Transverse colon (tissue), 4 donors: ENCODE results near the gene EXTL2. TPM values are rescaled to one million over a fixed set of nuclear protein-coding genes. Genes with fewer than 3 reads are reported as not detected.

Experiments used
- DNase-seq: peaks from one replicate; pipeline ENCODE4 v3.0.0-alpha.2; 2019
- H3K27ac ChIP-seq, 4 donors: fragments of 200-600 bp; sonication (generic); 2 replicates each; pipeline ENCODE4 v1.5.1; 2016 to 2018; ENCODE audit warnings: inconsistent platforms in 4 of 4
- H3K27me3 ChIP-seq: fragments of 200-600 bp; sonication (generic); 2 replicates; pipeline ENCODE4 v1.5.1; 2017; ENCODE audit warnings: inconsistent platforms
- H3K36me3 ChIP-seq, 4 donors: fragments of 200-600 bp; sonication (generic); 2 replicates each; pipeline ENCODE4 v1.5.1; 2017 to 2019; ENCODE audit warnings: inconsistent platforms in 4 of 4
- H3K4me1 ChIP-seq, 4 donors: fragments of 200-600 bp; sonication (generic); 2 replicates each; pipeline ENCODE4 v1.5.1; 2017 to 2020; ENCODE audit warnings: inconsistent platforms in 4 of 4
- H3K4me3 ChIP-seq, 4 donors: fragments of 200-600 bp; sonication (generic); 1 replicate in 1 of 4; 2 replicates in 3 of 4; pipeline versions ENCODE4 v1.5.1 to v1.6.1; 2017 to 2019; ENCODE audit warnings: inconsistent platforms in 4 of 4
- H3K9me3 ChIP-seq, 2 donors: fragments of 200-600 bp; sonication (generic); 2 replicates each; pipeline ENCODE4 v1.5.1; 2017 to 2019; ENCODE audit warnings: inconsistent platforms in 2 of 2
- EP300 ChIP-seq: sonication (generic); formaldehyde crosslinking; IDR thresholded peaks from one replicate; pipeline ENCODE4 v1.6.1; 2017; ENCODE audit warnings: antibody characterized with exemption, low read depth
- POLR2A ChIP-seq: fragments of 450-650 bp; IDR thresholded peaks from one replicate; pipeline ENCODE4 v1.6.1; 2016; ENCODE audit warnings: antibody characterized with exemption, mild to moderate bottlenecking, moderate library complexity
- POLR2AphosphoS5 ChIP-seq, 3 donors: sonication (generic); formaldehyde crosslinking; IDR thresholded peaks; one replicate each; pipeline ENCODE4 v1.6.1; 2016; ENCODE audit warnings: antibody characterized with exemption in 3 of 3
- WGBS, 2 donors: methylation state at CpG; one replicate each; pipeline ENCODE4 v1.1.5; 2018; ENCODE audit warnings: low coverage in 1 of 2; 5-methylcytosine and 5-hydroxymethylcytosine counted together
- in situ Hi-C, 4 donors: fragments of 200-750 bp; cut with MboI; loops; one replicate each; pipeline versions ENCODE4 v1.15.0 to v1.15.1; 2017; ENCODE audit warnings: low sequenced_read_pairs in 3 of 4, low pct_ligation_motif_present in 1 of 4, low pct_unique_long_range_greater_than_20kb in 1 of 4
- intact Hi-C: fragments of 100-400 bp; cut with DNase I; formaldehyde crosslinking; loops from one replicate; pipeline ENCODE4 v1.15.1; 2023; ENCODE audit warnings: low total_unique reads
- total RNA-seq, 4 donors: library from RNA; depleted of rRNA; stranded (reverse); fragments of >200 nt; gene quantifications; one replicate each; pipeline ENCODE4 v1.1.0, GENCODE V29; 2016
- TF ChIP-seq, protein P1 (sequence below), 5 experiments: fragments of 200-600 bp in 3 of 5; fragments of 450-650 bp in 2 of 5; sonication (generic) in 3 of 5; IDR thresholded peaks; 1 replicate in 2 of 5; 2 replicates in 3 of 5; pipeline ENCODE4 v1.5.1; 2016 to 2017; ENCODE audit warnings: antibody characterized with exemption in 5 of 5, inconsistent platforms in 3 of 5, mild to moderate bottlenecking in 2 of 5, moderate library complexity in 1 of 5

The EXTL2 gene
- total RNA-seq, 4 donors from 2014 or later: 0.37 to 11.1 (median 5.4) TPM

DNA sequence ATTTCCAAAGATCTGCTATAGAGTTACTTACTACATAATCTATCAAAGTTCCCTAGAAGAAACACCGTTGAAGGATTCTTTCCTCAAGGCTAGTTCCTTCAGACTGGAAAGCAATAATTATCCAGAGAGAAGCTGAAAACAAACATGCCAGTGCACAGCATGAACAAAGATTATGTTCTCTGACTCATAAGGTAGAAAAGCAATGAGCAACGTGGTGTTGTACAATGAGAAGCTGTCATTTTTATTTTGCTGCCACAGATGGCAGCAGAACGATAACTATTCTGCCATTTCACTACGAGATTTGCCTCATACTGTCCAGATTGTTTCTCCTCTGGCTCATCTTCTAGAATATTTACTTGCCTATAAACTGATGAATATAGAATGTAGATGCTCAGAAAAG, 10.7 kb downstream of the EXTL2 start:
- 42 to 57% methylated on average over 3 to 4 of the region's 4 CpGs for WGBS, 2 donors
- no peak for DNase-seq
- H3K9me3 ChIP-seq: no peaks in the 10 kb centered on the region
- H3K27ac ChIP-seq: no peak overlapping the region
- intact Hi-C loops: no loop called here
- H3K36me3 ChIP-seq: no peaks in the 10 kb centered on the region
- in situ Hi-C loops: loop anchor here in 1 of 4 donors (25.0 kb wide), 1 partner anchor 422 kb away; no protein-coding TSS in a partner anchor
- TF ChIP-seq, protein P1, sequence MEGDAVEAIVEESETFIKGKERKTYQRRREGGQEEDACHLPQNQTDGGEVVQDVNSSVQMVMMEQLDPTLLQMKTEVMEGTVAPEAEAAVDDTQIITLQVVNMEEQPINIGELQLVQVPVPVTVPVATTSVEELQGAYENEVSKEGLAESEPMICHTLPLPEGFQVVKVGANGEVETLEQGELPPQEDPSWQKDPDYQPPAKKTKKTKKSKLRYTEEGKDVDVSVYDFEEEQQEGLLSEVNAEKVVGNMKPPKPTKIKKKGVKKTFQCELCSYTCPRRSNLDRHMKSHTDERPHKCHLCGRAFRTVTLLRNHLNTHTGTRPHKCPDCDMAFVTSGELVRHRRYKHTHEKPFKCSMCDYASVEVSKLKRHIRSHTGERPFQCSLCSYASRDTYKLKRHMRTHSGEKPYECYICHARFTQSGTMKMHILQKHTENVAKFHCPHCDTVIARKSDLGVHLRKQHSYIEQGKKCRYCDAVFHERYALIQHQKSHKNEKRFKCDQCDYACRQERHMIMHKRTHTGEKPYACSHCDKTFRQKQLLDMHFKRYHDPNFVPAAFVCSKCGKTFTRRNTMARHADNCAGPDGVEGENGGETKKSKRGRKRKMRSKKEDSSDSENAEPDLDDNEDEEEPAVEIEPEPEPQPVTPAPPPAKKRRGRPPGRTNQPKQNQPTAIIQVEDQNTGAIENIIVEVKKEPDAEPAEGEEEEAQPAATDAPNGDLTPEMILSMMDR (IDR thresholded peaks at IDR 0.05): no peak
- TF ChIP-seq EP300: no peak
- TF ChIP-seq POLR2AphosphoS5 (IDR thresholded peaks at IDR 0.05): no peak
- TF ChIP-seq POLR2A: no peak
- no peaks in the 10 kb centered on the region for H3K4me1 ChIP-seq
- no peaks in the 10 kb centered on the region for H3K27me3 ChIP-seq
- H3K4me3 ChIP-seq: no peak overlapping the region

DNA sequence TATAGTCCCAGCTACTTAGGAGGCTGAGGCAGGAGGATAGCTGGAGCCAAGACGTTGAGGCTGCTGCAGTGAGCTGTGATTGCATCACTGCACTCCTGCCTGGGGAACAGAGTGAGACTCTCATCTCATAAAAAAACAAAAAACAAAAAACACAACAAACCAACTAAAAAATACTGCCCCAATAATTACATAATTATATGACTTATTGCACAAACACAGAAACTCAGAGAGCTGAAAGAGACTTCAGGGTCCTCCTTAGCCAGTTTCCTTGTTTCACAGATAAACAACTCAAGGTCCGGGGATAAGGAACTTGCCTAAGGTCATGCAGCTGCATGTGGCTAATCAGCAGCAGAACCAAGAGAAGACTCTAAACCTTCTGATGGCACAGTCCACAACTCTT, 11.9 kb downstream of the EXTL2 start:
- no peak for DNase-seq
- intact Hi-C loops: no loop called here
- H3K27me3 ChIP-seq: no peaks in the 10 kb centered on the region
- H3K4me1 ChIP-seq: no peaks in the 10 kb centered on the region
- no peak overlapping the region for H3K4me3 ChIP-seq
- H3K27ac ChIP-seq: no peak overlapping the region
- in situ Hi-C loops: loop anchor here in 1 of 4 donors (25.0 kb wide), 1 partner anchor 420 kb away; no protein-coding TSS in a partner anchor
- TF ChIP-seq, protein P1 (IDR thresholded peaks at IDR 0.05): no peak
- TF ChIP-seq POLR2A (no peak), POLR2AphosphoS5 (IDR thresholded peaks at IDR 0.05) (no peak), EP300 (no peak)
- no peaks in the 10 kb centered on the region for H3K9me3 ChIP-seq
- 70 to 78% methylated on average over 2 of the region's 2 CpGs for WGBS, 2 donors
- no peaks in the 10 kb centered on the region for H3K36me3 ChIP-seq

DNA sequence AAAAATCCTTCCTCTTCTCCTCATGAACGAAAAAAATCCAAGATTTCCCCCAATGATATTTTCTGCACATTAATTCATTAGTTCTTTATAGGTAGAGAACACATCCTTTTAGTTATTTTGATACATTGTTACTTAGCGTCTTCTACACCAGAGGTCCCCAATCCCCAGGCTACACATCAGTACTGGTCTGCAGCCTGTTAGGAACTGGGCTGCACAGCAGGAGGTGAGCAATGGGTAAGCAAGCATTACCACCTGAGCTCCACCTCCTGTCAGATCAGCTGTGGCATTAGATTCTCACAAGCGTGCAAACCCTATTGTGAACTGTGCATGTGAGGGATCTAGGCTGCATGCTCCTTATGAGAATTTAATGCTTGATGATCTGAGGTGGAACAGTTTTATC, 13.0 kb downstream of the EXTL2 start:
- WGBS, 2 donors: 92 to 96% methylated on average over 3 of the region's 3 CpGs

DNA sequence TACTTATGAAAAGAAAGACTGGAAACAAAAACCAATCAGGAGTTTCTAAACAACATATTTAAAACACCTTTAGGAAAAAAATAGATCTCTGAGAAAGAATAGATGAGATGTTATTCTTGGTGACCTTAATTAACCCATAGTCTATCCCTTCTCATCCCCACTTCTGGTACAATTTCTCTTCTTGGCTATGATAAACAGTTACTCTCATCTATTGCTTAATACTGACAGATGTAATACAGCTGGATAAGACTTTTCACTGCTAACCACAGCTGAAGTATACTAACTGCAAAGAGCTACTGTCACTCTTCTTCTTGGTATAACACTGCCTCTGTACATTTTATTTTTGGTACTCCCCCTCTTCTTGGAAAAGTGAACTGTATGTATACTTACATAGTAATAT, 15.2 kb downstream of the EXTL2 start:
- TF ChIP-seq POLR2AphosphoS5 (IDR thresholded peaks at IDR 0.05) (no peak), POLR2A (no peak), EP300 (no peak)
- TF ChIP-seq, protein P1 (IDR thresholded peaks at IDR 0.05): no peak
- H3K4me1 ChIP-seq: no peaks in the 10 kb centered on the region
- H3K36me3 ChIP-seq: no peaks in the 10 kb centered on the region
- intact Hi-C loops (no loop called here), in situ Hi-C loops (loop anchor here in 2 of 4 donors (10.0 to 25.0 kb wide), 2 partner anchors 417 to 425 kb away; no protein-coding TSS in a partner anchor)
- DNase-seq: no peak
- no peaks in the 10 kb centered on the region for H3K9me3 ChIP-seq
- H3K27ac ChIP-seq: no peak overlapping the region
- no peak overlapping the region for H3K4me3 ChIP-seq
- no peaks in the 10 kb centered on the region for H3K27me3 ChIP-seq

More for the DNA sequence above, 13.0 kb downstream of the EXTL2 start:
- H3K4me3 ChIP-seq: no peak overlapping the region
- in situ Hi-C loops: loop anchor here in 1 of 4 donors (25.0 kb wide), 1 partner anchor 419 kb away; no protein-coding TSS in a partner anchor
- no peak for DNase-seq
- TF ChIP-seq, protein P1 (IDR thresholded peaks at IDR 0.05): no peak
- TF ChIP-seq POLR2A (no peak), EP300 (no peak), POLR2AphosphoS5 (IDR thresholded peaks at IDR 0.05) (no peak)
- no peaks in the 10 kb centered on the region for H3K9me3 ChIP-seq
- no peaks in the 10 kb centered on the region for H3K4me1 ChIP-seq
- intact Hi-C loops: no loop called here
- no peaks in the 10 kb centered on the region for H3K36me3 ChIP-seq
- H3K27ac ChIP-seq: no peak overlapping the region
- no peaks in the 10 kb centered on the region for H3K27me3 ChIP-seq
